Measurements from ENCODE around the gene RAB40B. TPM values are rescaled to one million over a fixed set of nuclear protein-coding genes. Genes with fewer than 3 reads are reported as not detected.

The RAB40B gene
- total and polyA plus RNA-seq, 2 of the 13 experiments (the other 11 are each of a cell fraction or from before 2014, with no cell fraction given): 6.2 to 6.5 TPM

DNA sequence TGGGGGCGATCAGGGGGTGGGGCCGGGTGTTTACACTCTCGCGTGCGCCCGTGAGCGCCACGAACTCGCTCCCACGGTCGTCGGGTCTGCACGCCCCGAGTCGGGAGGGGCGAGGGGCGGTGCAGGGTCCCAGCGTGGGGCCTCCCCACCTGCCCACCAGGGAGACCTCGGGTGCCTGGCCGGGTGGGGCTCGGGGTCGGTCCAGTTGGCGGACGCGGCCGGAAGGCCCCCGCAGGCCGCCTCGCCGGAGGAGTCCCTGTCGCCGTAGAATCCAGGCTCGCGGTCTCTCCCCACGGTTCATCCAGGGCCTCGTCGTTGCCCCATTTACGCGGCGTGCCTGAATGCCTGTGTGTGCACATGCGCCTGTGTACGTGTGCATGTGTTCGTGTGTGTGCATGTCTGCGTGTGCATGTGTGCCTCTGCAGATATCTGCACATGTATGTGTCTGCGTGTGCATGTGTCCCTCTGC lies 510 bp upstream of the RAB40B start (continued):
- no peak for TF ChIP-seq MYC (CRISPR knock-in tag; IDR thresholded peaks at IDR 0.05; ENCODE audit: borderline replicate concordance)
- TF ChIP-seq SIN3B (IDR thresholded peaks at IDR 0.05; ENCODE audit: low read length): no peak
- TF ChIP-seq FOXA1 (IDR thresholded peaks at IDR 0.05): no peak
- TF ChIP-seq FOXA1 (CRISPR knock-in tag; IDR thresholded peaks at IDR 0.05): peak; percentile 73; the same call in 1 of the 2 replicates
- TF ChIP-seq RFXANK (CRISPR knock-in tag; IDR thresholded peaks at IDR 0.05): no peak; the same call in 1 of the 2 replicates
- TF ChIP-seq PCBP2 (optimal IDR thresholded peaks at IDR 0.05; ENCODE audit: low read depth, low read length, poor library complexity, severe bottlenecking): no peak
- TF ChIP-seq THAP11 (CRISPR knock-in tag; IDR thresholded peaks at IDR 0.05): no peak
- TF ChIP-seq, protein P1, sequence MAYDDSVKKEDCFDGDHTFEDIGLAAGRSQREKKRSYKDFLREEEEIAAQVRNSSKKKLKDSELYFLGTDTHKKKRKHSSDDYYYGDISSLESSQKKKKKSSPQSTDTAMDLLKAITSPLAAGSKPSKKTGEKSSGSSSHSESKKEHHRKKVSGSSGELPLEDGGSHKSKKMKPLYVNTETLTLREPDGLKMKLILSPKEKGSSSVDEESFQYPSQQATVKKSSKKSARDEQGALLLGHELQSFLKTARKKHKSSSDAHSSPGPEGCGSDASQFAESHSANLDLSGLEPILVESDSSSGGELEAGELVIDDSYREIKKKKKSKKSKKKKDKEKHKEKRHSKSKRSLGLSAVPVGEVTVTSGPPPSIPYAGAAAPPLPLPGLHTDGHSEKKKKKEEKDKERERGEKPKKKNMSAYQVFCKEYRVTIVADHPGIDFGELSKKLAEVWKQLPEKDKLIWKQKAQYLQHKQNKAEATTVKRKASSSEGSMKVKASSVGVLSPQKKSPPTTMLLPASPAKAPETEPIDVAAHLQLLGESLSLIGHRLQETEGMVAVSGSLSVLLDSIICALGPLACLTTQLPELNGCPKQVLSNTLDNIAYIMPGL (CRISPR knock-in tag; IDR thresholded peaks at IDR 0.05; ENCODE audit: borderline replicate concordance in 1 of 2, low read depth in 1 of 2): peak in 1 of 2 experiments; percentile 37; a peak in 1 of 4 replicates
- TF ChIP-seq, protein P2, sequence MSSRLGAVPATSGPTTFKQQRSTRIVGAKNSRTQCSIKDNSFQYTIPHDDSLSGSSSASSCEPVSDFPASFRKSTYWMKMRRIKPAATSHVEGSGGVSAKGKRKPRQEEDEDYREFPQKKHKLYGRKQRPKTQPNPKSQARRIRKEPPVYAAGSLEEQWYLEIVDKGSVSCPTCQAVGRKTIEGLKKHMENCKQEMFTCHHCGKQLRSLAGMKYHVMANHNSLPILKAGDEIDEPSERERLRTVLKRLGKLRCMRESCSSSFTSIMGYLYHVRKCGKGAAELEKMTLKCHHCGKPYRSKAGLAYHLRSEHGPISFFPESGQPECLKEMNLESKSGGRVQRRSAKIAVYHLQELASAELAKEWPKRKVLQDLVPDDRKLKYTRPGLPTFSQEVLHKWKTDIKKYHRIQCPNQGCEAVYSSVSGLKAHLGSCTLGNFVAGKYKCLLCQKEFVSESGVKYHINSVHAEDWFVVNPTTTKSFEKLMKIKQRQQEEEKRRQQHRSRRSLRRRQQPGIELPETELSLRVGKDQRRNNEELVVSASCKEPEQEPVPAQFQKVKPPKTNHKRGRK (CRISPR knock-in tag; IDR thresholded peaks at IDR 0.05): peak; percentile 66; the same call in 1 of the 2 replicates
- no peak for TF ChIP-seq MAF1 (CRISPR knock-in tag; IDR thresholded peaks at IDR 0.05; ENCODE audit: borderline replicate concordance)
- 0 out of 2 replicates have a peak, but pooled peaks have one; percentile 24 for TF ChIP-seq BHLHE40 (IDR thresholded peaks at IDR 0.05; ENCODE audit: low read length)
- no peak for TF ChIP-seq KAT8 (CRISPR knock-in tag; IDR thresholded peaks at IDR 0.05)
- TF ChIP-seq, protein P3, sequence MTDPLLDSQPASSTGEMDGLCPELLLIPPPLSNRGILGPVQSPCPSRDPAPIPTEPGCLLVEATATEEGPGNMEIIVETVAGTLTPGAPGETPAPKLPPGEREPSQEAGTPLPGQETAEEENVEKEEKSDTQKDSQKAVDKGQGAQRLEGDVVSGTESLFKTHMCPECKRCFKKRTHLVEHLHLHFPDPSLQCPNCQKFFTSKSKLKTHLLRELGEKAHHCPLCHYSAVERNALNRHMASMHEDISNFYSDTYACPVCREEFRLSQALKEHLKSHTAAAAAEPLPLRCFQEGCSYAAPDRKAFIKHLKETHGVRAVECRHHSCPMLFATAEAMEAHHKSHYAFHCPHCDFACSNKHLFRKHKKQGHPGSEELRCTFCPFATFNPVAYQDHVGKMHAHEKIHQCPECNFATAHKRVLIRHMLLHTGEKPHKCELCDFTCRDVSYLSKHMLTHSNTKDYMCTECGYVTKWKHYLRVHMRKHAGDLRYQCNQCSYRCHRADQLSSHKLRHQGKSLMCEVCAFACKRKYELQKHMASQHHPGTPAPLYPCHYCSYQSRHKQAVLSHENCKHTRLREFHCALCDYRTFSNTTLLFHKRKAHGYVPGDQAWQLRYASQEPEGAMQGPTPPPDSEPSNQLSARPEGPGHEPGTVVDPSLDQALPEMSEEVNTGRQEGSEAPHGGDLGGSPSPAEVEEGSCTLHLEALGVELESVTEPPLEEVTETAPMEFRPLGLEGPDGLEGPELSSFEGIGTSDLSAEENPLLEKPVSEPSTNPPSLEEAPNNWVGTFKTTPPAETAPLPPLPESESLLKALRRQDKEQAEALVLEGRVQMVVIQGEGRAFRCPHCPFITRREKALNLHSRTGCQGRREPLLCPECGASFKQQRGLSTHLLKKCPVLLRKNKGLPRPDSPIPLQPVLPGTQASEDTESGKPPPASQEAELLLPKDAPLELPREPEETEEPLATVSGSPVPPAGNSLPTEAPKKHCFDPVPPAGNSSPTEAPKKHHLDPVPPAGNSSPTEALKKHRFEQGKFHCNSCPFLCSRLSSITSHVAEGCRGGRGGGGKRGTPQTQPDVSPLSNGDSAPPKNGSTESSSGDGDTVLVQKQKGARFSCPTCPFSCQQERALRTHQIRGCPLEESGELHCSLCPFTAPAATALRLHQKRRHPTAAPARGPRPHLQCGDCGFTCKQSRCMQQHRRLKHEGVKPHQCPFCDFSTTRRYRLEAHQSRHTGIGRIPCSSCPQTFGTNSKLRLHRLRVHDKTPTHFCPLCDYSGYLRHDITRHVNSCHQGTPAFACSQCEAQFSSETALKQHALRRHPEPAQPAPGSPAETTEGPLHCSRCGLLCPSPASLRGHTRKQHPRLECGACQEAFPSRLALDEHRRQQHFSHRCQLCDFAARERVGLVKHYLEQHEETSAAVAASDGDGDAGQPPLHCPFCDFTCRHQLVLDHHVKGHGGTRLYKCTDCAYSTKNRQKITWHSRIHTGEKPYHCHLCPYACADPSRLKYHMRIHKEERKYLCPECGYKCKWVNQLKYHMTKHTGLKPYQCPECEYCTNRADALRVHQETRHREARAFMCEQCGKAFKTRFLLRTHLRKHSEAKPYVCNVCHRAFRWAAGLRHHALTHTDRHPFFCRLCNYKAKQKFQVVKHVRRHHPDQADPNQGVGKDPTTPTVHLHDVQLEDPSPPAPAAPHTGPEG (CRISPR knock-in tag; IDR thresholded peaks at IDR 0.05): no peak
- no peak for TF ChIP-seq MXI1 (IDR thresholded peaks at IDR 0.05; ENCODE audit: borderline replicate concordance, low read depth, low read length)
- 0 out of 2 replicates have a peak, but pooled peaks have one; percentile 41 for TF ChIP-seq NR1H2 (CRISPR knock-in tag; IDR thresholded peaks at IDR 0.05; ENCODE audit: borderline replicate concordance, low read depth)
- TF ChIP-seq, protein P4, sequence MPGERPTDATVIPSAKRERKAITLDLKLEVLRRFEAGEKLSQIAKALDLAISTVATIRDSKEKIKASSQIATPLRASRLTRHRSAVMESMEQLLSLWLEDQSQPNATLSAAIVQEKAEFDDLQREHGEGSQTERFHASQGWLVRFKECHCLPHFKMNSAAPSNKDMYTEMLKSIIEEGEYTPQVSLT (CRISPR knock-in tag; IDR thresholded peaks at IDR 0.05; ENCODE audit: borderline replicate concordance, low read depth): no peak
- peak; percentile 68; the same call in 1 of the 2 replicates for TF ChIP-seq NFE2L1 (CRISPR knock-in tag; IDR thresholded peaks at IDR 0.05; ENCODE audit: borderline replicate concordance)
- no peak for TF ChIP-seq FOXJ3 (CRISPR knock-in tag; IDR thresholded peaks at IDR 0.05; ENCODE audit: borderline replicate concordance)
- TF ChIP-seq CBX1 (IDR thresholded peaks at IDR 0.05; ENCODE audit: low read depth): no peak
- TF ChIP-seq, protein P5, sequence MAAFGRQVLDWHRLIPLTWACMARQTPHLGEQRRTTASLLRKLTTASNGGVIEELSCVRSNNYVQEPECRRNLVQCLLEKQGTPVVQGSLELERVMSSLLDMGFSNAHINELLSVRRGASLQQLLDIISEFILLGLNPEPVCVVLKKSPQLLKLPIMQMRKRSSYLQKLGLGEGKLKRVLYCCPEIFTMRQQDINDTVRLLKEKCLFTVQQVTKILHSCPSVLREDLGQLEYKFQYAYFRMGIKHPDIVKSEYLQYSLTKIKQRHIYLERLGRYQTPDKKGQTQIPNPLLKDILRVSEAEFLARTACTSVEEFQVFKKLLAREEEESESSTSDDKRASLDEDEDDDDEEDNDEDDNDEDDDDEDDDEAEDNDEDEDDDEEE (CRISPR knock-in tag; IDR thresholded peaks at IDR 0.05): no peak
